HG03460 (cell line): ENCODE data around the gene MANSC4.

Source experiments
- ATAC-seq: cut with Tn5 transposase; IDR thresholded peaks from one replicate; pipeline ENCODE4 v1.9.1; 2021; ENCODE audit not compliant: unreplicated experiment

MANSC4 gene

DNA sequence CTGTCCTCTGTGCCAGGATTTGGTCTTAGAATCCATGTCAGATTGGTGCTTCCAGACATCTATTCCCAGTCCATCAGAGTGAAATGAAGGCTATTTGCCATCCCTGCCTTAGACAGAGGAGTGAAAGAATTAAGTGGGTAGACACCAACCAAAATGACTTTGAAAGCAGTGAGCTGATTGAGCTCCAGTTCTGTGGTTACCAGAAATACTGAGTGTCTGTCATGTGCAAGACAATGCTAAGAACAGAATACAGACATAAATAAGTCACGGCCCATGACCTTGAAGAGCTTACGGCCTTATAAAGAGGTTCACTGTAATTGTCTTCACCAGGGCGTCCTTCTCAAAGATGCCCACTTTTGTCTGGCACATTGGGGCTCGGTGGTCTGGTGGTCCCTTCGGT lies 21.6 kb upstream of the MANSC4 start:
- no peak for ATAC-seq

DNA sequence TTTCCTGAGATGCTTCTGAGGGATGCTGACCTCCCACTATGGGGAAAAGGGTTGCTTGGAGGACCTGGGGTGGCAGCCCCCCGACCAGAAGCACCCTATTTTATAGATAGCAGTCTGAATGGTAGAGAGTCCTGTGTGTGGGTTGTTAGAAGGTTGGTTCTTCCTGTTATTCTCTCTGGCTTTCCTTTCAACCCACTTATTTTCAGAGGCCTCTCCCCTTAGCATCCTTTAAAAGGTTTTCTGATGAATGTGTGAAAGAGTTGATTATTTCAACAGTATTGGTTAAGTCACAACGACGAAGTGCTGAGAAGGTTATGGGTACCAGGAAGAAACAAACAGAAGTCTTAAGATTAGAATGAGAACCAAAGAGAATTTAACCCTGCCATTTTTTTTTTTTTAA lies 20.8 kb upstream of the MANSC4 start:
- ATAC-seq: no peak

DNA sequence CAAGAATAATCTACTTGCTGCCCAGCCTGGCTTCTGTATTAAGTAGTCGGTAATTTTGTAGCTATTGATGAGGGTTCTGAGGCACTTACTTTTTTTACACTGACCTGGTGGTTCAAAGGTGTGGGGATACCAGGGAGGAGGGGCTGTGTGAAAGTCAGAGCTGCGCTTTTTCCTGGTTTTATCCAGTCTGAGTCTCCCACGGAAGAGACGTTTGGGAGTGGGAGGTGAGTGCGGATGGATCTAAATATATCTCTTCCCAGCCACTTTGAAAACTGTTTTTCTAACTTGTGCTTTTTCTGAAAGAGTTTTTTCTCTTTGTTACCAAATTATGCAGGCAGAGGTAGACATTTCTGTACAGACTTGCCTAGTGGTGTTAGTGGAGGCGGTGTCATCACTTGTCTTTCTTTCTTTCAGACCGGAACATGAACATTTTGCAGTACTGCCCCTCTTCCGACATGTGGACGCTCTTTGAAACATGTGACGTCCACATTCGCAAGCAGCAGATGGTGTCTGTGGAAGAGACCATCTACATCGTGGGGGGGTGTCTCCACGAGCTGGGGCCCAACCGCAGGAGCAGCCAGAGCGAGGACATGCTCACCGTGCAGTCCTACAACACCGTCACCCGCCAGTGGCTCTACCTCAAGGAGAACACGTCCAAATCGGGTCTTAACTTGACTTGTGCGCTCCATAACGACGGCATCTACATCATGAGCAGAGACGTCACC lies 17.4 kb upstream of the MANSC4 start:
- ATAC-seq: no peak

DNA sequence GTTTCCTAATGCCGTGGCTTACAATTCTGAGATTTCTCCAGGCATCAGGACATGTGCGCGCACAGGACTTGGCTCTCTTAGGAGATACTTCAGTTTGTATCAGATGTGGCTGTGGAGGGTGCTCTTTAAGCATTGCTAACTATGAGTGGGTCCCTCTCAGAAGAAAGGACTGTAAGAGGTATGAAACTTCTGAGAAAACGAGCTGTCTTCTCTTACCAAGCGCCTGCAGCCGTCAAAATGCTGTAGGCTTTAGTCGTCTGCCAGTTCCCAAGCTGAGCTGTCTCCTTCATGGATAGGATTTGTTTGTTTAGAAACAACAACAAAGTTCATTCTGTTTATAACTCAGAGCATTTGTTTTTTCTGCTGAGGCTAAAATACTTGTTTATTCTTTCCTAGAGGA lies 16.1 kb upstream of the MANSC4 start:
- no peak for ATAC-seq

DNA sequence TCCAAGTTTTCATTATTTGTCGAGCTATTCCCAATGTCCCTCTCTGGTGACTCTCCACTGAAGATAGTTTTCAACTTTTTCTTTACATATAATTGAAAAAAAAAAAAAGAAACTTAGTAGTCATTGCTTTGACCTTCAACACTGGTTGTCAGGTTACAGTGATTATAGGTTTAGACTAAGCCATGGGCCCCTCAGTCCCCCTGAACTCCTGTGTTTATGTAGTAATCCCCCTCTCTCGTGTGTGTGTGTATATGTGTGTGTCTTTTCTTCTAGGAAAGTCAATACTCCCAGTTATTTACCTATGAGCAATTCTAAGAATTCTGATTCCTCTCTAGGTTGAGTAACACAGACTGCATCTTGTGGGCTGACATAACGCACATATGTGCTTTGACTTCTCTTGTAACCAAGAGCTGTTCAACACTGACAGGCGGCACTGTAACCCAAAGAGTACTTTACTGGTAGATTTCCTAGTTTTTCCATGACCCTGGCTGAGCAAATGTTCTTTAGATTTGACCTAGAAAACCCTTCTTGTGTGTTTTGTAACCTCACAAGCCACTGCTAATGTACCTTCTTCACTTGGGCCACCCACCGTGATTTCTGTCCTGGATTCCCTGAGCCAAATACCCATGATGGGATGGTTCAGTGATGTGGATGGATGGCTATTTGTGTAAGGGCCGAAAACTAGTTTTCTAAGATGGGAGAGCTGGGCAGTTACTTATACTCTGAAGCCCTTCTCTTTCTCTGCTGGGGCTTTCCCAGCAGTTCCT lies 15.0 kb upstream of the MANSC4 start:
- no peak for ATAC-seq

DNA sequence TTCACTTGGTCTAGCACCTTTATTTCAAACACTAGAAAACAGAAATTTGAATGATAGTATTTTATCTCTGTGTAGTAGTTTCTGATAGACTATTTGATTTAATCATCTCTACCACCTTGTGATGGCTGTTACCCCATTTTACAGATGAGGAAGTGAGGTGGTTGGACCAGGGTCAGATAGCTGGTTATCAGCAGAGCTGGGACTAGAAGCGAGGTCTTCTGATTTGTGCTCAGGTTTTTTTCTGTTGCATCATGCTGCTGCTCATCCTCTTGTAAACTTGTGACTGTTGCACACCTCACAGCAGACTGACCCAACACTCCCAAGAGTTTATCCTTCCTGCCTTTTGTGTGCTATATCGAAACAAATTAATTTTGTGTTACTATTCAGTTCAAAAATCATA lies 10.1 kb upstream of the MANSC4 start:
- ATAC-seq: no peak

DNA sequence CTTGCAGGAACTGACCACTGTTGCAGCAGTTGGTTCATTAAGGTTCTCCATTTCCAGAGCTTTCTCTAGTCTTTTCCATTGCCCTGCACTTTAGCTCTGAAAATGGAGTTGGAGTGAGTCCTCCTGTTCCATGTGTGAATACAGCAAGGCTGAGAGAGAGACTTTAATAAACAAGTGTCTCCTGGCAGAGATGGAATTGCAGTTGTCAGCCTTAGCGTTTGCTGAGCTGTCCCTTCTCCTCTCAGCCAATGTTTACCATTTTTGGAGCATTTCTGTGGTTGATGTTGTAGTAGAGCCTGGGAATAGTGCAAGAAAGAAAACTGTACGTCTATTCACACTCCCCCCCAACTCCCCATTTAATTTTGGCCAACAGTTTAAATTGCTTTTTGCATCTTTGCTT lies 7.5 kb upstream of the MANSC4 start:
- ATAC-seq: no peak

DNA sequence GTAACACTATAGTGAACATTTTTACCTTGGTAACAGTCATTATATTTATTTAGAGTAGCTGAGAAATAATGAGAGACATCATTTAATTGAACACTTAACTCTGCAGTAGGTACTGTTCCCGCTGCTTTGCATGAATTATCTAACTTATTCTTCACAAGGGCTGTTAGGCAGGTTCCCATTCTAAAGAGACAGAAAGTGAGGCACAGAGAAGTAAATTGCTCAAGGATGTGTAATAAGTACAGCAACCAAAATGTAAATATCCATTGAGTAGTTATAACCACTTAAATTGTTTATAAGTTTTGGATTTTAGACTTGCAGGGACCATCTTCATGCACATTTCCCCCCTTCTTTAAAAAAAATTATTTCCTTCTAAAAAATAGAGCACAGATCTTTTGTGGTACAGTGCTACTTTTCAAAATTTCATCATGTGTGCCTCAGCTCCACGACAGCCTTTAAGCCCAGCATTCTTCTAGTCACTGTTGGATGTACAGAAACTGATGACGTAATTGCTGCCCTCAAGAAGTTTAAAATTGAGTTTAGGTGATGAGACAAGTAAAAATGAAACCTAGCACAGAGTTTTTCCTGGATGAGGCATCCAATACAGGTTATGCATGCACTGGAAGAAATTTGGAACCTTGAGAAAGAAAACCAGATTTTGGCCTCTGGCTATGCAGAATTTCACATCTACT lies 6.0 kb upstream of the MANSC4 start:
- no peak for ATAC-seq

DNA sequence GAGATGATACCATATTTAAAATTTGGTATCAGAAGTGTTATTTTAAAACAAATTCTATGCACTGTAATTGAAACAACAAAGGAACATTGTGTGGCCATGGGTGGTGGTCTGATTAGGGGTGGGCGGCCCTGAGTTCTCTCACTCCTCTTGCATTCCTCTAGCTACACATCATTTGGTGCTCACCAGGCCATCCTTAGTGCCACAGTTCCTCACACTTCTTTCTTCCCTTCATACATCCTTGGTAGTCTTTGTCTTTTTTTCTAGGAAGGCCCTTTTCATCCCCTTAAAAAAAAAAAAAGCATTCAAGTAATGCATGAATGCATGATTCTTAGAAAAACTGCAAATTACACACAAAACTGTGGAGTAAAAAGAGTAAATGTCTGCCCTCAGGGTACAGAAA lies 2.4 kb upstream of the MANSC4 start:
- no peak for ATAC-seq

DNA sequence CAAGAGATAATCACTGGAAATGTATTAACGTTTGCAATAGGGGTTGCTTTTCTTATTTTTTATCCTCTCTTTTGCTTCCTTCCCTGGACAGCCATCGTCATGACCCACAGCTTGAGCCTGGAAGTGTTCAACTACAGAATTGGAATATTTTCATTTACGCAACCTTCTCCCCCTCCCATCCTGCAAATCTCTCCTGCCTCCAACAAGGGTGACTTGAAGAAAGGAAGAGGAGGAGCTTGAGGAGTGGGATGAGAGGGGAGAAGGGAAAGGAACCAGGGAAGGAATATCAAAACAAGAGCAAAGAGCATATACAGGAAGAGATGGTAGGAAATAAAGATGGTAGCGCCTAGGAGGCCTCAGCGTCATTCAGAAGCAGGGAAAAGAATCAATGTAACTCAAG lies 1.6 kb upstream of the MANSC4 start:
- no peak for ATAC-seq

DNA sequence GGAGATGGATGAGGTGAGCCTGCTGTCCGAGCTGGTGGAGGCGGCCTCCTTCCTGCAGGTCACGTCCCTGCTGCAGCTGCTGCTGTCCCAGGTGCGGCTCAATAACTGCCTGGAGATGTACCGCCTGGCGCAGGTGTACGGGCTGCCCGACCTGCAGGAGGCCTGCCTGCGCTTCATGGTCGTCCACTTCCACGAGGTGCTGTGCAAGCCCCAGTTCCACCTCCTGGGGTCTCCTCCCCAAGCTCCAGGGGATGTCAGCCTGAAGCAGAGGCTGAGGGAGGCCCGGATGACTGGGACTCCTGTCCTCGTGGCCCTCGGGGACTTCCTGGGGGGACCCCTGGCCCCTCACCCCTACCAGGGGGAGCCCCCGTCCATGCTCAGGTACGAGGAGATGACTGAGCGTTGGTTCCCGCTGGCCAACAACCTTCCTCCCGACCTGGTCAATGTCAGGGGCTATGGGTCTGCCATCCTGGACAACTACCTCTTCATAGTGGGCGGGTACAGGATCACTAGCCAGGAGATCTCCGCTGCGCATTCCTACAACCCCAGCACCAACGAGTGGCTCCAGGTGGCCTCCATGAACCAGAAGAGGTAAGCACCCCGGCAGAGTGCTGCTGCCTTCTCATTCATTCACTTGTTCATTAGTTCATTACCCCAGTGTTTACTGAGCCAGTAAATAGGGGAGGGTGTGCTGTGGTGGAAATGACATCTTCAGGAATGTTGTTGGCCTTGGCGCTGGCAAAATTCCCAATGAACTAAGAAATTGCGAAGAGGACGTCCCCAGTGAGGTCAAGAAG lies 774 bp upstream of the MANSC4 start:
- ATAC-seq: peak; percentile 31

DNA sequence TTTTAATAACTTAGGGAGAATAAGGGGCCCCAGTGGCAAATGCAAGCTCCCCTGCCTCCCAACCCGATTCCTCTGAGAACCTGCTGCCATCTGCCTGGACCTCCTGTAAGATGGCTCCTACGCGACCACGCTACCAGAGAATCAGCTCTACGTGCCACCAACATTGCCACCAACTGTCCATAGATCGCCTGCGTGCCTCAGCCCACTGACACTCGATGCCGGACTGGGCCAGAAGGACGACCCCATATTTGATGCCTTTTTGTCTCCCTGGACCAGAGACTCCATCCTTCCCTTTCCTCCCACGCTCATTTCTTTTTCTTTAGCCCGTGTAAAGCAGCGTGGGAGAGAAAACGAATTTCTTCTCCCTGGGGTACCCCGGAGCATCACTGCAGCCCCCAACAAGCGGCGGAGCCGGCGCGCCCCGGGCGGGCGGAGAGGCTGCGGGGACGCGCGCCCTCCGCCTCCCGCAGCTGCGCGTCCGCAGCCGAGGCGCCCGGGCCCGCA lies 568 bp downstream of the MANSC4 start:
- ATAC-seq: peak; percentile 52

DNA sequence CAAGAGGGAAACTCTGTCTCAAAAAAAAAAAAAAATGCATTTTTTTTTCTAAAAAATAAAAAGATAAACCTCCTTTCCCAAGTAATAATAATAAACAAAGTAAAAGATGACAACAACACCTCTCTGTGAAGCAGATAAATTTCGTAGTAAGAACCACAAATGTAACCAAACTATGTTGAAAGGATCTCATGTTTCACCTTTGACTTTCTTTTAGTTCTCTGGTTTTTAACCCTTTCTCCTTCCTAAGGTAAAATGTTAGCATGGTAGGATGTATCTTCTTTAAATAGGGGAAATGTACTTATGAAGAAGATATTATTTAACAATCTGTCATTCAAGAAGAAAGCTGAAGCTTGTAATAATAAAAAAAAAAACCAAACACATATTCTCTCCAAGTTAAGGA lies 1.8 kb downstream of the MANSC4 start:
- no peak for ATAC-seq

DNA sequence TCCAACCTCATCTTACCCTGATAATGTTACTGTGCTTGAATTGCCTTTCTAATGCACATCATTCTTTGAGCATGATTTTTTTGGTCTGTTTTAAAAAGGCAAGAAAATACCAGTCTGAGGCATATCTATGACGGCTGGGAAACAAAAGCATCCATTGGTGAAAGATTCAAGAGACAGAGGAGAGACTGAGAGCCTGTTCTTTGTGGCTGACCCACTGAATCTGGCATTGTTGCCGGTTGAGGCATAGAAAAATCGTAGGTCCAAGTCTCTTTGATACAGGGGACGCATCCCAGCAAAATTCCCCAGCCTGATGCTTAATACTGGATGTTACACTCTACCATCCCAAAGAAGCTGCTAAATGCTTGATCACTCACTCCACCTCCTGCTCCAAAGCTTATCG lies 2.9 kb downstream of the MANSC4 start:
- no peak for ATAC-seq

DNA sequence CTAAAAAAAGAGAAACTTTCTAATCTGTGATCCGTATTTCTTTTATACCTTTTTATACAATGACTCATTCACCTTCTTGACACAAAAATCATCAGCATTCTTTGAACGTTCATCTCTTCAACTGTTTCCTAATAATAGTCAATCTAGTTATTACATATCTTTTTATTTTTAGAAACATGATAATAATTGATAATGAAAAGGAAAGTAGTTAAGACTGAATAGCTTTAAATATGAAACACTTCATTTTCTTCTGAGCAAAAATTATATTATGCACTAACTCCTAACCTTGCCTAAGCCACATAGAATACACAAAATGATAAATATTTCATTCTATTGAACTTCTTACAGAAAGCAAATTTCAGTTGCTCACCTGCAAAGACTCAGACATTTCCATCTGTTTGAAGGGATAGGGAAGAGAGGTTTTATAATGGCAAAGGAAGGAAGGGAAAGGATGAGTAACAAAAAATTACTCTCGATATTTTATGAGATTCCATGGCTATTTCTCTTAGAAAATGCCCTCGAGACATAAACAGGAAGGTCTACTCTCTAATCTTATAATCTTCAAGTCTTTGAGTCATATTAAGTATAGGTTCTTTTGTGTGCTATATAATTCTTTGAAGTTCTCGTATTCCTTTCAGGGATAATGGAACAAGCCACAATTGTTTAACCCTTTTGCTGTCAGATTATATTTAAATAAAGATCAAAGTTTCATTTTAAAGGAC lies 7.5 kb downstream of the MANSC4 start:
- ATAC-seq: no peak

DNA sequence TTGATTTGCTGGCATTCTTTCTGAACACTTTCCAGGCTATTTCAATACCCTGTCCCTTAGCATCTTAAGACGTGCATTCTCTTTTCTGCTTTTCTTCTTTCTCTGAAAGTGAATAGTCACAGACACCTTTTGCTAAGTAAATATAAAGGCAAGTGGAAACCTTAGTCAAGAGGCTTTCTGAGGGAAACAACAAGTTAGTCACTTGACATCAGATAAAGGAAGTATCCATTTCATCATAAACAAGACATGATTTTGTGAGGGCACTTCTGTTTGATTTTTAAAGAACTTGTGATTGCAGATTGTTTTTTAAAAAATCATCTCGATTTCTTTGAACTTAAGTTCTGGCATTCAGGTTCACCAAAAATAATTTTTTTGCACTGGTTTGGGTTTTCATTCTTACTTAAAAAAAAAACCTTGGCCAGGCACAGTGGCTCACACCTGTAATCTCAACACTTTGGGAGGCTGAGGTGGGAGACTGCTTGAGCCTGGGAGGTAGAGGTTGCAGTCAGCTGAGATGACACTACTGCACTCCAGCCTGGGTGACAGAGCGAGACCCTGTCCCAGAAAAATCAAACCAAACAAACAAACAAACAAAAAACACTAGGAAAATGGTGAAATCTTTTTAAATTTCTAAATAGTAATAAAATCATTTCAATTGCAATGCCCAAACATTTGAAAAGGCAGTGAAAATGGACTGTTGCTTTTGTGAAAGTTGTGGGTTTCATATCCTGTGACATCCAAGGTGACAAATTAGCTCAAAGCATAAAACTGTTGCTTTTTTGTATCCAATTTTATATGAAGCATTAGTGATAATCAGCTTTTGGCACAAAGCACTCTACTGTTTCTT lies 8.3 kb downstream of the MANSC4 start:
- ATAC-seq: no peak

DNA sequence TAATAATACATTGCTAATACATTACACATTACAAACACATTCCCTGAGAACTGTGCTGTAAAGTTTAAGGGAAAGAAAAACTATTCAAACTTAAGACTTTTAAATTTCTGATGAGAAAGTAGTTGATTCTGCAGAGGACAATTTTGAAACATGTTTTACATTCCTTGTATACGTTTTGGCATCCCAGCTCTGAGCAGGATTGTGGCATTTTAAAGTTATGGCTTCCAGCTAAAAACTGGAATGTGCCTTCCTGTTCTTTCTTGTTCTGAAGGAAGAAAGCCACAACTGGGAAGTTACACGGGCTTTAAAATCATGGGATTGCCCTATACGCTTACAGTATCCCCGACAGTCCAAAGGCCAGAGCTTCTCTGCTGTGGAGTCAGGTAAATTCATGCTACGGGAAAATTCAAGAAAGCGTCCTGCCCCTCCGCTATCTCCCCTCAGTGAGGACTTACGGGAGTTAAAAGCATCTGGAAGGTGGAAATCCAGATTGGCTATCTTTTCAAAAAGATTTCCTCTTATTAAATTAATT lies 10.8 kb downstream of the MANSC4 start:
- no peak for ATAC-seq

DNA sequence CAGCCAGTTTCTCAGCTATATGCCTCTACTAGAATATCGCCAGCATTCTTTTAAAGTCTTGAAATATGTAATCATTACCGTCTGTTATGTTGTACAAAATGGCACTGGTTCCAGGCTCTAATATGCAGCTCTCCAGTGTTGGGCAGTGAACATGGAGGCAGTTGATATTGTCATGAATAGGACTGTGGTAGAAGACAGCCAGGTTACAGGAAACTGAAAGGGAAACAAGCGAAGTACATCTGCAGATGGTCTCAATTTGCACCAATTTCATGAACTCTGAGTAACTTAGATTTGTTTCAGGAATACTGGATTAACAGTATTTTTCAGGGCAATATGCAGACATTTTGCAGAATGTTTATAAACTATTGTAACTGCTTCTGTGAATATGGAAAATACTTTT lies 13.4 kb downstream of the MANSC4 start:
- ATAC-seq: no peak

DNA sequence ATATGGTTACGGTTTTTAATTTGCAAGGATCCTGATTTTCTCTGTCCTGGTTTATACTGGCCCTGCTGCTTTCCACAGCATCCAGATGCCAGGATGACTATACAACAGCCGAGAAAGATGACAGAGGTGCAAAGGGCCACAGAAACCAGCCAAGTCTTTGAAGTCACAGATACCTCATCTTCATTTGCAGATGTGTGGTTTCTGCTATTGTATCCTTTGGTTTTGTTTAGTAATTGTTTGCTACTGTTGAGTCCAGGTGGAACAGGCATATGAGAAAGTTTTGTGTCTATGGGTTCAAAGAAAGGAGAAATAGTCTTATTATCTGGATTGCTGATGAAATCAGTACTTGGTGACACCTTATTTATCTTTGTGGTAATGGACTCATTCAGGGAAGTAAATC lies 17.3 kb downstream of the MANSC4 start:
- no peak for ATAC-seq
